Vagina (tissue), 2 donors: Measurements from ENCODE around the gene CAVIN3. TPM values are rescaled to one million over a fixed set of nuclear protein-coding genes. Genes with fewer than 3 reads are reported as not detected.
"Not testable (repeated sequence)": the region's sequence is repeated elsewhere in the genome, so short reads cannot be mapped to it uniquely, and the experiment has no call there.

Experiments
- DNase-seq, 2 donors: peaks; one replicate each; pipeline ENCODE4 v3.0.0-alpha.2; 2017; ENCODE audit errors: extremely low spot score in 2 of 2
- H3K27ac ChIP-seq: fragments of 200-600 bp; sonication (generic); one replicate; pipeline ENCODE4 v1.5.1; 2019
- H3K27me3 ChIP-seq: fragments of 200-600 bp; sonication (generic); one replicate; pipeline ENCODE4 v1.5.1; 2019
- H3K36me3 ChIP-seq, 2 donors: fragments of 200-600 bp; sonication (generic); one replicate each; pipeline ENCODE4 v1.5.1; 2017 to 2019
- H3K4me1 ChIP-seq: fragments of 200-600 bp; sonication (generic); one replicate; pipeline ENCODE4 v1.5.1; 2019
- H3K4me3 ChIP-seq, 2 donors: fragments of 200-600 bp; sonication (generic); 1 replicate in 1 of 2; 2 replicates in 1 of 2; pipeline ENCODE4 v1.5.1; 2016 to 2019
- H3K9me3 ChIP-seq: fragments of 200-600 bp; sonication (generic); one replicate; pipeline ENCODE4 v1.5.1; 2019
- POLR2A ChIP-seq, 2 donors: fragments of 450-650 bp; IDR thresholded peaks; one replicate each; pipeline ENCODE4 v1.6.1; 2017; ENCODE audit warnings: antibody characterized with exemption in 2 of 2, mild to moderate bottlenecking in 2 of 2, moderate library complexity in 2 of 2
- POLR2AphosphoS5 ChIP-seq, 2 donors: sonication (generic); formaldehyde crosslinking; IDR thresholded peaks; one replicate each; pipeline ENCODE4 v1.9.0; 2017; ENCODE audit warnings: antibody characterized with exemption in 2 of 2, mild to moderate bottlenecking in 2 of 2, low read depth in 1 of 2; ENCODE audit not compliant: insufficient read depth in 1 of 2
- intact Hi-C: fragments of 100-400 bp; cut with DNase I; formaldehyde crosslinking; loops from one replicate; pipeline ENCODE4 v1.15.1; 2023
- total RNA-seq: library from RNA; depleted of rRNA; stranded (reverse); fragments of >200 nt; gene quantifications from one replicate; pipeline ENCODE4 v1.2.3, GENCODE V29; 2016
- TF ChIP-seq, protein P1 (sequence below), 3 experiments: fragments of 450-650 bp in 2 of 3; fragments of 200-600 bp in 1 of 3; sonication (generic) in 1 of 3; IDR thresholded peaks; one replicate each; pipeline ENCODE4 v1.5.1; 2017 to 2019; ENCODE audit warnings: antibody characterized with exemption in 3 of 3, mild to moderate bottlenecking in 2 of 3, moderate library complexity in 2 of 3

The CAVIN3 gene
- total RNA-seq, 1 donor from 2014 or later, result 156 TPM

DNA sequence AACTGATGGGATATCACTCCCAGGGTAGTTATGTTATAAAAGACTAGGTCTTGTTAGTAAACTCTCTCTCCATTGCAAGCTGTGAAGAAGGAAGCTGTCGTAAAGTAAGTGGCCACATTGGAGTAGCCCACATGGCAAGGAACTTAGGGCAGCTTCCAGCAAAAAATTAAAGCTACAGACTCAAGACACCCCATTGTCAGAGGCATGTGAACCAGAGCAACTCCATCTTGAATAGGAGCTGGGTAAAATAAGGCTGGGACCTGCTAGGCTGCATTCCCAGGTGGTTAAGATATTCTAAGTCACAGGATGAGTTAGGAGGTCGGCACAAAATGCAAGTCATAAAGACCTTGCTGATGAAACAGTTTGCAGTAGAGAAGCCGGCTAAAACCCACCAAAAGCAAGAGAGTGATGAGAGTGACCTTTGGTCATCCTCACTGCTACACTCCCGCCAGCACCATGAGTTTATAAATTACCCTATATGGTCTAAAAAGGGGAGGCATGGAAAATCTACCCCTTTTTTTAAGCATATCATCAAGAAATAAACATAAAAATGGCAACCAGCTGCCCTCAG, 36.8 kb downstream of the CAVIN3 start:
- intact Hi-C loops, result no loop called here
- H3K36me3 ChIP-seq, result no peaks in the 10 kb centered on the region
- H3K27me3 ChIP-seq, result no peaks in the 10 kb centered on the region
- H3K4me1 ChIP-seq, result peaks cover 3% of the 10 kb centered on the region
- no peaks in the 10 kb centered on the region for H3K9me3 ChIP-seq
- no peak for DNase-seq
- H3K27ac ChIP-seq, result no peak overlapping the region
- TF ChIP-seq POLR2A (IDR thresholded peaks at IDR 0.05) (no peak), POLR2AphosphoS5 (IDR thresholded peaks at IDR 0.05; ENCODE audit: insufficient read depth in 1 of 2, low read depth in 1 of 2) (no peak)
- TF ChIP-seq, protein P1, sequence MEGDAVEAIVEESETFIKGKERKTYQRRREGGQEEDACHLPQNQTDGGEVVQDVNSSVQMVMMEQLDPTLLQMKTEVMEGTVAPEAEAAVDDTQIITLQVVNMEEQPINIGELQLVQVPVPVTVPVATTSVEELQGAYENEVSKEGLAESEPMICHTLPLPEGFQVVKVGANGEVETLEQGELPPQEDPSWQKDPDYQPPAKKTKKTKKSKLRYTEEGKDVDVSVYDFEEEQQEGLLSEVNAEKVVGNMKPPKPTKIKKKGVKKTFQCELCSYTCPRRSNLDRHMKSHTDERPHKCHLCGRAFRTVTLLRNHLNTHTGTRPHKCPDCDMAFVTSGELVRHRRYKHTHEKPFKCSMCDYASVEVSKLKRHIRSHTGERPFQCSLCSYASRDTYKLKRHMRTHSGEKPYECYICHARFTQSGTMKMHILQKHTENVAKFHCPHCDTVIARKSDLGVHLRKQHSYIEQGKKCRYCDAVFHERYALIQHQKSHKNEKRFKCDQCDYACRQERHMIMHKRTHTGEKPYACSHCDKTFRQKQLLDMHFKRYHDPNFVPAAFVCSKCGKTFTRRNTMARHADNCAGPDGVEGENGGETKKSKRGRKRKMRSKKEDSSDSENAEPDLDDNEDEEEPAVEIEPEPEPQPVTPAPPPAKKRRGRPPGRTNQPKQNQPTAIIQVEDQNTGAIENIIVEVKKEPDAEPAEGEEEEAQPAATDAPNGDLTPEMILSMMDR (IDR thresholded peaks at IDR 0.05), result no peak
- no peak overlapping the region for H3K4me3 ChIP-seq

DNA sequence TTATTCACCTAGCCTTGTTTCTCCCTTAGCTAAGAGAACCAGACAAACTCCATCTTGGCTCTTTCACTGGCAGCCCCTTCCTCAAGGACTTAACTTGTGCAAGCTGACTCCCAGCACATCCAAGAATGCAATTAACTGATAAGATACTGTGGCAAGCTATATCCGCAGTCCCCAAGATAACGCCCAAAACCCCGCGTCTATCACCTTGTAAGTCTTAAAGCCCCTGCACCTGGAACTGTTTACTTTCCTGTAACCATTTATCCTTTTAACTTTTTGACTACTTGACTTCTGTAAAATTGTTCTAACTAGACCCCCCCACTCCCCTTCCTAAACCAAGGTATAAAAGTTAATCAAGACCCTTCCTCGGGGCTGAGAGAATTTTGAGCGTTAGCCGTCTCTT, 39.5 kb downstream of the CAVIN3 start:
- H3K4me1 ChIP-seq, H3K27me3 ChIP-seq, H3K36me3 ChIP-seq, intact Hi-C loops, DNase-seq, H3K4me3 ChIP-seq, H3K27ac ChIP-seq, H3K9me3 ChIP-seq: not testable (repeated sequence)

DNA sequence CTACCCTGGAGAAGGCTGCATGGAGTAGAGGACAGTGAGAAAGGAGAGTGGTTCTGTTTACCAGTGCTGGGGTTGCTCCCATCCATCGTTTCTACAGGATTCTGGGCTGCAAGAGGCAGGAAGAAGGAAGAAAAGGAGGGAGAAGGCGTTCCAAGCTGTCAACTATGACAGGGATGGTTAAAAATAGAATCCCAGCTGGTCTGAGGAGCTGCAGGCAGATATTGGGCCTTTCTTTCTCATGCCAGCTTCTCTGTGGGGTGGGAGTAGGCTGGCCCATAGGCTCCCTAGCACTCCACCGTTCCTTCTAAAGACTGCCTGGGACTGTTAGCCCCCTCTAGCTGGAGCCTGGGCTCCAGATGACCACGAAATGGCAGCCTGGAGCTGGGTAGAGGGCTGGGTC, 47.1 kb downstream of the CAVIN3 start:
- no peak for DNase-seq
- Histone ChIP-seq H3K4me3 (no peak overlapping the region), H3K27ac (no peak overlapping the region), H3K27me3 (no peaks in the 10 kb centered on the region), H3K4me1 (no peaks in the 10 kb centered on the region), H3K9me3 (no peaks in the 10 kb centered on the region), H3K36me3 (no peaks in the 10 kb centered on the region)
- TF ChIP-seq POLR2A (IDR thresholded peaks at IDR 0.05) (no peak), POLR2AphosphoS5 (IDR thresholded peaks at IDR 0.05; ENCODE audit: insufficient read depth in 1 of 2, low read depth in 1 of 2) (no peak)
- intact Hi-C loops, result no loop called here

DNA sequence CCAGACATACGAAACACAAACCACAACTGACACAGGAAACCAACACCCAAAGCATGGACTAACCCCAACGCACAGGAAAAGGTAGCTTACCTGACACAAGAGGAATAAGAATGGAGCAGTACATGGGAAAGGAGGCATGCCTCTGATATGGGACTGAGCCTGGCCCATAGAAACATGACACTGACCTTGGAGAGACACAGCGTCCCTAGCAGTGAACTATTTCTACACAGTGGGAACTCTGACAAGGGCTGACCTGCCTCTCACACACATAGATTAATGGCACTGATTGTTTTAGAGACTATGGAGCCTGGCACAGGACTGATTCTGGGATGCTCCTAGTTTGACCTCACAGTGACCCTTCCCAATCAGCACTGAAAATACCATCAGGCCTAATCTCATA, 48.7 kb downstream of the CAVIN3 start:
- H3K4me1 ChIP-seq, result no peaks in the 10 kb centered on the region
- no peak overlapping the region for H3K4me3 ChIP-seq
- H3K36me3 ChIP-seq, result no peaks in the 10 kb centered on the region
- intact Hi-C loops, result no loop called here
- H3K27ac ChIP-seq, result no peak overlapping the region
- H3K9me3 ChIP-seq, result no peaks in the 10 kb centered on the region
- H3K27me3 ChIP-seq, result no peaks in the 10 kb centered on the region
- DNase-seq, result no peak
- TF ChIP-seq POLR2A (IDR thresholded peaks at IDR 0.05) (no peak), POLR2AphosphoS5 (IDR thresholded peaks at IDR 0.05; ENCODE audit: insufficient read depth in 1 of 2, low read depth in 1 of 2) (no peak)
- TF ChIP-seq, protein P1 (IDR thresholded peaks at IDR 0.05), result no peak

DNA sequence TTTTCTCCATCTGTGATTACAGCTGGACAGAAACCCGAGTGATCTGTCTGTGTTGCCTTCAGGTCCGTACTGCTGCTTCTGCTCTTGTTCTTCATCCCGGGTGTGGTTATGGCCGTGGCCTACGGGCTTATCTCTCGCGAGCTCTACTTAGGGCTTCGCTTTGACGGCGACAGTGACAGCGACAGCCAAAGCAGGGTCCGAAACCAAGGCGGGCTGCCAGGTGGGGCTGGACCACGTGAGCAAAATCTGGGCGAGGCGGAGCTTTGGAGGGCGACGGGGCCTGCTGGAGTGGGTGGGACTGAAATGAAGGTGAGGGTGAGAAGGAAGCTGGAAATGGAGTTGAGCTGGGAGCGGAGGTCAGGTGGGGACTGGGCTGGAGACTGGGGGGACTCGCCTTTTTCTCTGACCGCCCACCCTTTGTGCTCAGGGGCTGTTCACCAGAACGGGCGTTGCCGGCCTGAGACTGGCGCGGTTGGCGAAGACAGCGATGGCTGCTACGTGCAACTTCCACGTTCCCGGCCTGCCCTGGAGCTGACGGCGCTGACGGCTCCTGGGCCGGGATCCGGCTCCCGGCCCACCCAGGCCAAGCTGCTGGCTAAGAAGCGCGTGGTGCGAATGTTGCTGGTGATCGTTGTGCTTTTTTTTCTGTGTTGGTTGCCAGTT, 49.6 kb downstream of the CAVIN3 start:
- Histone ChIP-seq H3K4me1 (no peaks in the 10 kb centered on the region), H3K27me3 (no peaks in the 10 kb centered on the region), H3K27ac (no peak overlapping the region), H3K4me3 (no peak overlapping the region), H3K36me3 (no peaks in the 10 kb centered on the region), H3K9me3 (no peaks in the 10 kb centered on the region)
- intact Hi-C loops, result no loop called here
- no peak for DNase-seq
- TF ChIP-seq POLR2AphosphoS5 (IDR thresholded peaks at IDR 0.05; ENCODE audit: insufficient read depth in 1 of 2, low read depth in 1 of 2) (no peak), POLR2A (IDR thresholded peaks at IDR 0.05) (no peak)
- TF ChIP-seq, protein P1 (IDR thresholded peaks at IDR 0.05), result no peak

DNA sequence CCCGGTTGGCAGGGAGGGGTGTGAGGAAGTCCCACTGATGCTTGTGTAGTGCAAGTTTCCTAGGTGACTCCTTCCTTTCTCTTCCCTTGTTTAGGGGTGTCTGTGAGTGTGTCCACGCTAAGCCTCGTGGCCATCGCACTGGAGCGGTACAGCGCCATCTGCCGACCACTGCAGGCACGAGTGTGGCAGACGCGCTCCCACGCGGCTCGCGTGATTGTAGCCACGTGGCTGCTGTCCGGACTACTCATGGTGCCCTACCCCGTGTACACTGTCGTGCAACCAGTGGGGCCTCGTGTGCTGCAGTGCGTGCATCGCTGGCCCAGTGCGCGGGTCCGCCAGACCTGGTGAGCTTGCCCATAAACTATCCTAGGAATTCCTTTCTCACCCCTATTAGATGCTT, 50.3 kb downstream of the CAVIN3 start:
- no peak for TF ChIP-seq POLR2AphosphoS5 (IDR thresholded peaks at IDR 0.05; ENCODE audit: insufficient read depth in 1 of 2, low read depth in 1 of 2)
- no peak for TF ChIP-seq POLR2A (IDR thresholded peaks at IDR 0.05)
- TF ChIP-seq, protein P1 (IDR thresholded peaks at IDR 0.05), result no peak
- H3K27me3 ChIP-seq, result no peaks in the 10 kb centered on the region
- intact Hi-C loops, result no loop called here
- H3K4me3 ChIP-seq, result no peak overlapping the region
- H3K36me3 ChIP-seq, result no peaks in the 10 kb centered on the region
- H3K27ac ChIP-seq, result no peak overlapping the region
- no peak for DNase-seq
- no peaks in the 10 kb centered on the region for H3K4me1 ChIP-seq
- H3K9me3 ChIP-seq, result no peaks in the 10 kb centered on the region
